GM12873 (cell line): Measurements from ENCODE around the gene SLC13A1.

Experiments
- CTCF ChIP-seq: IDR thresholded peaks from 2 replicates; pipeline ENCODE4 v1.5.1; 2012; ENCODE audit warnings: low read depth, mild to moderate bottlenecking, moderate library complexity, low read length, control low read depth; ENCODE audit not compliant: insufficient read depth; ENCODE audit errors: missing control alignments

SLC13A1 gene

GRCh38 chr7:123125231-123125630 is 74.5 kb downstream of the SLC13A1 start:
- no peak for TF ChIP-seq CTCF

DNA sequence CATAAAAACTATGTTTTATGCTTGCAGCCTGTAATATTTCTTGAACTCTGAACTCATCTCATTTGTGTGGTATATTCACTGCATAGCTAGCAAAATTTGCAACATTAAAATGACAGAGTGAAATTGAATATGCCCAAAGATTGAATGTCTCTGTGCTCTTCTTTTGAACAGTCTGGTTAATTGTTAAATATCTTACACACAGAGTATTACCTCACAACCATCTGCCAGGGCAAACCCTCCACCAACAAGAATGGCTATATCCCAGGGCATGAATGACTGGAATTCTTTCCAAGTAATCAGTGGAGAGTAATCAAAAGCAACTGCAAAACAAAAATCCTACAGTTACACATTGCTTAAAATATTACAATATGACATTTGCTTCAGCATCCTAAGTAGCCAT is 76.9 kb downstream of the SLC13A1 start:
- no peak for TF ChIP-seq CTCF

GRCh38 chr7:123120286-123120685 is 79.5 kb downstream of the SLC13A1 start:
- no peak for TF ChIP-seq CTCF

DNA sequence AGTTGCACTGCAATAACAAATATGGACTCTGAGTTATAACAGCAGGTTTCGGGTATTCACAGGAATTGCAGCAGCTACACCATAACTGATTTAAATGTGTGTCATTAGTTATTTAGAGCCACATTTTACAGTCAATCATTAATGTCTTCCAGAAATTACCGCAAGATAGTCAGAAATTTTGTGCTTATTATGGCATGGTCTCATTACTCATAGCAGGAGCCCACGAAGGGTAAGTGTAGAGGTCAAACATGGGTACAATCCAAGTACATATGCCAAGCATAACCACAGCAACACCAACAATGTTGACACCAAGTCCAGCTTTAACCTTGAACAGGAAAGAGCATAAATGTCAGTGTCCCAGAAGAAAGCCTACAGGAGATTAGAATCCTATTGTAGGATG is 84.4 kb downstream of the SLC13A1 start:
- TF ChIP-seq CTCF = no peak

GRCh38 chr7:123114288-123114687 is 85.5 kb downstream of the SLC13A1 start:
- no peak for TF ChIP-seq CTCF

- TF ChIP-seq CTCF = no peak
These were observed 86.9 kb downstream of the SLC13A1 start for GRCh38 chr7:123112833-123113232.

DNA sequence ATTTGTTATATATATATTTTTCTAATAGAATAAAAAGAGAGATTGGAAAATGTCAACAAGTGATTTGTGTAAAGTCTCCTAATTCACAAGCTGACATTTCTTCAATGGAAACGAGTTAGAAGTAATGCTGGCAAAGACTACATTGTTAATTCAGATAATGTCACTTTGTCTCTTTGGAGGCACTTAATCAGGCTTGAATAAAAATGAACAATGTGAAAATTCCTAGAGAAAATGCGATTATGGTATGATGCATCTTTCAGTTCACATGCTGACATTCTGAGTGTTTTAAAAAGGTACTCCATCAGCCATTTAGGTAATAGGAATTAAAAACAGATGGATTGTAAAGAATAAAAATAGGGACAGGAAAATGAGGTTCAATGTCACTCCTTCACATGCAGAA is 100.1 kb downstream of the SLC13A1 start:
- no peak for TF ChIP-seq CTCF
